A549 (cell line): ENCODE data around the gene CMTR1. TPM values are rescaled to one million over a fixed set of nuclear protein-coding genes. Genes with fewer than 3 reads are reported as not detected.

Source experiments
- ATAC-seq, 2 experiments: fragments of 200-7000 bp in 1 of 2; fragments of >200 bp in 1 of 2; cut with Nextera tagmentation in 1 of 2; cut with Tn5 transposase in 1 of 2; 3 replicates each; pipeline versions ENCODE4 v1.8.0 to v1.9.1; 2018 to 2020; ENCODE audit warnings: mild to moderate bottlenecking in 1 of 2, moderate library complexity in 1 of 2
- CTCF ChIA-PET: fragments of 300-600 bp; sonication (Branson Sonifier 250); formaldehyde crosslinking; extraction: SDS; loops from one replicate; lab custom pipeline; 2021; ENCODE audit warnings: antibody characterized with exemption, inconsistent platforms; lab: Yijun Ruan, JAX
- POLR2A ChIA-PET: fragments of 350-600 bp; formaldehyde crosslinking; extraction: SDS; loops from one replicate; lab custom pipeline; 2021; ENCODE audit warnings: antibody characterized with exemption, inconsistent platforms; lab: Yijun Ruan, JAX
- DNase-seq, 2 experiments: peaks; one replicate each; pipeline versions ENCODE4 v3.0.0 to v3.0.0-alpha.2; 2011 to 2016; ENCODE audit warnings: low read depth in 1 of 2, low spot score in 1 of 2
- FAIRE-seq: peaks from 2 replicates; lab custom pipeline; 2011; peaks lifted over from hg19 to GRCh38; lab: Jason Lieb, UNC
- H3K27ac ChIP-seq, 2 experiments: fragments of >200 bp; sonication (Bioruptor Twin); formaldehyde crosslinking; 3 replicates each; pipeline ENCODE4 v1.5.1; 2016 to 2017
- H3K4me1 ChIP-seq: fragments of >200 bp; sonication (Bioruptor Twin); formaldehyde crosslinking; 3 replicates; pipeline ENCODE4 v1.6.1; 2016
- H3K4me2 ChIP-seq: fragments of >200 bp; sonication (Bioruptor Twin); formaldehyde crosslinking; 3 replicates; pipeline ENCODE4 v1.6.1; 2016
- H3K4me3 ChIP-seq: fragments of >200 bp; sonication (Bioruptor Twin); formaldehyde crosslinking; 3 replicates; pipeline ENCODE4 v1.5.1; 2016
- H3K9me3 ChIP-seq: fragments of >200 bp; sonication (Bioruptor Twin); formaldehyde crosslinking; 3 replicates; pipeline ENCODE4 v1.6.1; 2016
- CBX8 ChIP-seq: fragments of 200-600 bp; sonication (generic); IDR thresholded peaks from 2 replicates; pipeline ENCODE4 v1.6.1; 2016
- EHF ChIP-seq: fragments of 250-450 bp; sonication (Bioruptor Pico); IDR thresholded peaks from 2 replicates; pipeline ENCODE4 v1.5.0; 2020; ENCODE audit warnings: mild to moderate bottlenecking
- ESRRA ChIP-seq: fragments of 150-350 bp; IDR thresholded peaks from 2 replicates; pipeline ENCODE4 v1.6.1; 2014; ENCODE audit warnings: mild to moderate bottlenecking, low read length, borderline replicate concordance
- FOSB ChIP-seq: fragments of 250-450 bp; sonication (Bioruptor Pico); IDR thresholded peaks from 2 replicates; pipeline ENCODE4 v1.5.0; 2020; ENCODE audit warnings: mild to moderate bottlenecking, moderate library complexity
- HDAC2 ChIP-seq: fragments of 200-600 bp; sonication (generic); IDR thresholded peaks from 2 replicates; pipeline ENCODE4 v1.6.1; 2016
- HOXA7 ChIP-seq: fragments of 250-450 bp; sonication (Bioruptor Pico); IDR thresholded peaks from 2 replicates; pipeline ENCODE4 v1.5.0; 2020; ENCODE audit warnings: mild to moderate bottlenecking, moderate library complexity
- KDM1A ChIP-seq: fragments of 200-600 bp; sonication (generic); IDR thresholded peaks from 2 replicates; pipeline ENCODE4 v1.6.1; 2016; ENCODE audit warnings: low read depth, mild to moderate bottlenecking
- MAFK ChIP-seq: fragments of 450-650 bp; IDR thresholded peaks from 2 replicates; pipeline ENCODE4 v1.6.1; 2014; ENCODE audit not compliant: partially characterized antibody
- MYC ChIP-seq: IDR thresholded peaks from 2 replicates; pipeline ENCODE4 v1.6.1; 2012; ENCODE audit warnings: mild to moderate bottlenecking, inconsistent platforms, low read length, improper control_type of control experiment, borderline replicate concordance
- NFE2L2 ChIP-seq: fragments of 150-350 bp; conservative IDR thresholded peaks from 2 replicates; pipeline ENCODE4 v1.6.1; 2014; ENCODE audit warnings: low read length
- NPAS2 ChIP-seq: fragments of 250-450 bp; sonication (Bioruptor Pico); IDR thresholded peaks from 2 replicates; pipeline ENCODE4 v1.8.0; 2022; ENCODE audit warnings: mild to moderate bottlenecking, moderate library complexity, borderline replicate concordance
- NR3C1 ChIP-seq: fragments of >200 bp; sonication (Bioruptor Twin); formaldehyde crosslinking; IDR thresholded peaks from 3 replicates; pipeline ENCODE4 v1.6.1; 2017
- POLR2A ChIP-seq: IDR thresholded peaks from 2 replicates; pipeline ENCODE4 v1.6.1; 2012; ENCODE audit warnings: mild to moderate bottlenecking, low read length
- RARB ChIP-seq: fragments of 250-450 bp; sonication (Bioruptor Pico); IDR thresholded peaks from 2 replicates; pipeline ENCODE4 v1.8.0; 2021; ENCODE audit warnings: mild to moderate bottlenecking, moderate library complexity
- RFX5 ChIP-seq: fragments of 450-650 bp; IDR thresholded peaks from 2 replicates; pipeline ENCODE4 v1.7.1; 2014; ENCODE audit warnings: antibody characterized with exemption, mild to moderate bottlenecking, moderate library complexity
- SMC3 ChIP-seq: fragments of >200 bp; sonication (Bioruptor Twin); formaldehyde crosslinking; IDR thresholded peaks from 3 replicates; pipeline ENCODE4 v1.6.1; 2018; ENCODE audit warnings: inconsistent platforms
- SREBF2 ChIP-seq: fragments of 450-650 bp; IDR thresholded peaks from 2 replicates; pipeline ENCODE4 v1.6.1; 2014; ENCODE audit warnings: mild to moderate bottlenecking, moderate library complexity
- TFCP2L1 ChIP-seq: fragments of 250-450 bp; sonication (Bioruptor Pico); IDR thresholded peaks from 2 replicates; pipeline ENCODE4 v1.5.0; 2021; ENCODE audit warnings: mild to moderate bottlenecking
- ZNF302 ChIP-seq: fragments of 250-450 bp; sonication (Bioruptor Pico); IDR thresholded peaks from 2 replicates; pipeline ENCODE4 v1.9.0; 2021; ENCODE audit warnings: inconsistent platforms, mild to moderate bottlenecking, moderate library complexity
- ZSCAN20 ChIP-seq: fragments of 250-450 bp; sonication (Bioruptor Pico); IDR thresholded peaks from 2 replicates; pipeline ENCODE4 v1.8.0; 2022; ENCODE audit warnings: mild to moderate bottlenecking, moderate library complexity
- WGBS: methylation state at CpG from one replicate; pipeline ENCODE4 v1.1.6; 2017; ENCODE audit errors: missing lambda C conversion rate; 5-methylcytosine and 5-hydroxymethylcytosine counted together
- polyA plus RNA-seq, 4 experiments: library from polyadenylated mRNA; depleted of rRNA in 3 of 4; stranded (reverse); fragments of >200 nt; fragmentation: RNase III in 1 of 4; extraction: RNeasy Plus Mini Kit Qiagen cat#74134 plus additional on column Dnase treatment in 1 of 4; gene quantifications; 2 replicates in 3 of 4; 3 replicates in 1 of 4; pipeline ENCODE4 v1.2.3, GENCODE V29; 2011 to 2017
- TF ChIP-seq, protein P1 (sequence below): fragments of 450-650 bp; IDR thresholded peaks from 2 replicates; pipeline ENCODE4 v1.6.1; 2014; ENCODE audit warnings: antibody characterized with exemption
- TF ChIP-seq, protein P2 (sequence below): fragments of >200 bp; sonication (Bioruptor Twin); formaldehyde crosslinking; IDR thresholded peaks from 2 replicates; pipeline ENCODE4 v1.6.1; 2016
- TF ChIP-seq, protein P3 (sequence below): fragments of 250-450 bp; sonication (Bioruptor Pico); IDR thresholded peaks from 2 replicates; pipeline ENCODE4 v1.5.0; 2020; ENCODE audit warnings: low read depth, mild to moderate bottlenecking, moderate library complexity

Gene CMTR1
- polyA plus RNA-seq, 2 of the 4 experiments (the other 2 are of a cell fraction) = 17.0 to 17.8 TPM

DNA sequence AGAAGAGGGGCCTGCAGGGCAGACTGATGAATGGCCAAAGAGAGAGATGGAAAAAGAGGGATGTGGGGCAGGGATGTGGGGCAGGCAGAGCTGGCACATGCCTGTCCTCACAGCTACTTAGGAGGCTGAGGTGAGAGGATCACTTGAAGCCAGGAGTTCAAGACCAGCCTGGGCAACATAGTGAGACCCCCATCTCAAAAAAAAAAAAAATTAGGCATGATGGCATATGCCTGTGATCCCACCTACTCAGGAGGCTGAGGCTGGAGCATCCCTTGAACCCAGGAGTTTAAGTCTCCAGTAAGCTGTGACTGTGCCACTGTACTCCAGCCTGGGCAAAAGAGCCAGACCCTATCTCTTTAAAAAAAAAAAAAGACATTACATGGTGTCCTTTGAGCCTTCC is 44.4 kb upstream of the CMTR1 start:
- ATAC-seq (no peak), FAIRE-seq (no peak), DNase-seq (no peak)
- Histone ChIP-seq H3K4me1 (no peaks in the 10 kb centered on the region), H3K4me3 (no peak overlapping the region), H3K9me3 (no peaks in the 10 kb centered on the region), H3K4me2 (no peak overlapping the region), H3K27ac (no peak overlapping the region)
- ChIA-PET POLR2A (no interaction called here), CTCF (interaction anchor here (1.0 to 1.1 kb wide), 2 partner anchors 11 to 63 kb away, joined by 3 read pairs; no protein-coding TSS in a partner anchor)
- TF ChIP-seq HDAC2 (no peak), EHF (no peak), MYC (no peak), NFE2L2 (no peak), POLR2A (no peak)
- TF ChIP-seq, protein P1, sequence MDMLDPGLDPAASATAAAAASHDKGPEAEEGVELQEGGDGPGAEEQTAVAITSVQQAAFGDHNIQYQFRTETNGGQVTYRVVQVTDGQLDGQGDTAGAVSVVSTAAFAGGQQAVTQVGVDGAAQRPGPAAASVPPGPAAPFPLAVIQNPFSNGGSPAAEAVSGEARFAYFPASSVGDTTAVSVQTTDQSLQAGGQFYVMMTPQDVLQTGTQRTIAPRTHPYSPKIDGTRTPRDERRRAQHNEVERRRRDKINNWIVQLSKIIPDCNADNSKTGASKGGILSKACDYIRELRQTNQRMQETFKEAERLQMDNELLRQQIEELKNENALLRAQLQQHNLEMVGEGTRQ = no peak
- TF ChIP-seq, protein P2, sequence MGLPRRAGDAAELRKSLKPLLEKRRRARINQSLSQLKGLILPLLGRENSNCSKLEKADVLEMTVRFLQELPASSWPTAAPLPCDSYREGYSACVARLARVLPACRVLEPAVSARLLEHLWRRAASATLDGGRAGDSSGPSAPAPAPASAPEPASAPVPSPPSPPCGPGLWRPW = no peak

DNA sequence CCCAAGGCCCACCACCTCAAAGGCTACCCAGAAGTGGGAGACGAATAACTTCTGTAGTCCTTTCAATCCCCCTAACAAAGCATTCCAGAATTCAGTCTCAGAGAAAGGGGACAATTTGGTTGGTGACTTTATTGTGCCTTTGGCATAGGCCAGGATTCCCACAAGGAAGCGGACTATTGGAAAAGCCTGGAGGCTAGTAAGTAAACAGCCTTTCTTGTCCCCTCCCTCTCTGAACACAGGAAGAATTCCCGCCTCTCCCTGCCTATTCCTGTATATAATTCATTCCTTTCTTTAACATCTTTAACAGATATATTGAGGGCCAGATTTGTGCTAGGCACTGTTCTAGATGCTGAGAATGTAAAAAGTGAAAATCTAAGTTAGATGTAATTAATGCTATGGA is 43.2 kb upstream of the CMTR1 start:
- Histone ChIP-seq H3K4me1 (no peaks in the 10 kb centered on the region), H3K27ac (no peak overlapping the region), H3K9me3 (no peaks in the 10 kb centered on the region)
- POLR2A ChIA-PET = no interaction called here
- no peak for FAIRE-seq
- CTCF ChIA-PET = no interaction called here
- no peak for TF ChIP-seq SREBF2
- TF ChIP-seq, all 56 proteins: peak for 0
- 90% methylated on average over 3 of the region's 3 CpGs for whole genome bisulfite sequencing
- ATAC-seq (no peak), DNase-seq (no peak)
- Histone ChIP-seq H3K4me2 (no peak overlapping the region), H3K4me3 (no peak overlapping the region)

DNA sequence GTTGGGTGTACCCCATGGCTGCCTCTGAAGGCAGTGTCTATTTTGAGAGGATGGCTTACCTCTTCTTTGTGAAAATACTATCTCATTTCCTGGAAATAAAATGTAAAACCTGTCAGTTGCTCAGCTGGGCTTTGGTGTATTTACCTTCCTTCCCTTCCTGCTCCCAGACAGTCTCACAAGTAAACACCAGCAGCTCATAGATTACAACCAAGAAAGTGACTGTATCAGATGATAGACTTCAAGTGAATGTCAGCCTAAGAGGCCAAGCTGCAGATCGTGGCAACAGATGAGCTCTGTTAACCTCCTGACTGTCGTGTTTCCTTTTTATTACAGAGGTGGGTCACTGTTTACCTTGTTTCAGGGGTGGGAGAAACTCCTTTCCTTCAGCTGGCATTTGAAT is 41.9 kb upstream of the CMTR1 start:
- FAIRE-seq = no peak
- no peak for ATAC-seq
- 69% methylated on average over 2 of the region's 2 CpGs for WGBS
- no peak overlapping the region for H3K4me3 ChIP-seq
- H3K4me1 ChIP-seq = no peaks in the 10 kb centered on the region
- TF ChIP-seq FOSB = no peak
- no peak for TF ChIP-seq HOXA7 (CRISPR knock-in tag)
- TF ChIP-seq ZSCAN20 = no peak
- TF ChIP-seq CBX8 = no peak
- no peak for TF ChIP-seq RARB (CRISPR knock-in tag)
- TF ChIP-seq POLR2A = no peak
- TF ChIP-seq, protein P3, sequence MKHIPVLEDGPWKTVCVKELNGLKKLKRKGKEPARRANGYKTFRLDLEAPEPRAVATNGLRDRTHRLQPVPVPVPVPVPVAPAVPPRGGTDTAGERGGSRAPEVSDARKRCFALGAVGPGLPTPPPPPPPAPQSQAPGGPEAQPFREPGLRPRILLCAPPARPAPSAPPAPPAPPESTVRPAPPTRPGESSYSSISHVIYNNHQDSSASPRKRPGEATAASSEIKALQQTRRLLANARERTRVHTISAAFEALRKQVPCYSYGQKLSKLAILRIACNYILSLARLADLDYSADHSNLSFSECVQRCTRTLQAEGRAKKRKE (CRISPR knock-in tag) = no peak
- TF ChIP-seq KDM1A = no peak
- TF ChIP-seq SMC3 = no peak
- TF ChIP-seq SREBF2 = no peak
- no peak for TF ChIP-seq TFCP2L1 (CRISPR knock-in tag)
- no peak for TF ChIP-seq NPAS2 (CRISPR knock-in tag)
- no peak for TF ChIP-seq MAFK
- no peak for TF ChIP-seq RFX5
- no peak for TF ChIP-seq ESRRA
- no peak for TF ChIP-seq NR3C1
- no peak overlapping the region for H3K27ac ChIP-seq
- H3K4me2 ChIP-seq = no peak overlapping the region
- POLR2A ChIA-PET = no interaction called here
- CTCF ChIA-PET = no interaction called here
- DNase-seq = no peak
- H3K9me3 ChIP-seq = no peaks in the 10 kb centered on the region

DNA sequence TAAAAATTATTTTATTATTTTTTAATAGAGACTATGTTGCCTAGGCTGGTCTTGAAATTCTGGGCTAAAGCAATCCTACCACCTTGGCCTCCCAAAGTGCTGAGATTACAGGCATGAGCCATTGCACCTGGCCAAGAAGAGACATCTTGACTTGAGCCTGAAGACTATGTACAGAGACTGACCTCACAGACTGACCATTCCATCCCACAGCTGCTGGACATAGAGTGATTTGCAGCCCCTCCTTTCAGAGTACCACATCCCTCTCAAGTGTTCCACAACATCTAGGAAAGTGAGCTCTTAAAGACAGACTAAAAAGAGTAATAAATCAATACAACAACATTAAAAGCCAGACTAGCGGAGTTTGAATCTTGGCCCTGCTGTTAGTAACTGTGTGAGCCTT is 40.2 kb upstream of the CMTR1 start:
- POLR2A ChIA-PET = no interaction called here
- TF ChIP-seq HDAC2 (no peak), ZNF302 (CRISPR knock-in tag) (no peak)
- CTCF ChIA-PET = interaction anchor here (1.0 kb wide), 1 partner anchor 19 kb away, joined by 3 read pairs; no protein-coding TSS in a partner anchor
- Histone ChIP-seq H3K4me1 (no peaks in the 10 kb centered on the region), H3K4me3 (no peak overlapping the region), H3K9me3 (no peaks in the 10 kb centered on the region), H3K27ac (no peak overlapping the region), H3K4me2 (no peak overlapping the region)
- WGBS = 92% methylated on average over 1 of the region's 1 CpG
- FAIRE-seq = no peak
- no peak for ATAC-seq
- DNase-seq = no peak
